ENCODE measurements around the gene AKAP1.
A peak's percentile ranks its signal among the peaks of the same experiment; 100 is the strongest.

AKAP1 gene

DNA sequence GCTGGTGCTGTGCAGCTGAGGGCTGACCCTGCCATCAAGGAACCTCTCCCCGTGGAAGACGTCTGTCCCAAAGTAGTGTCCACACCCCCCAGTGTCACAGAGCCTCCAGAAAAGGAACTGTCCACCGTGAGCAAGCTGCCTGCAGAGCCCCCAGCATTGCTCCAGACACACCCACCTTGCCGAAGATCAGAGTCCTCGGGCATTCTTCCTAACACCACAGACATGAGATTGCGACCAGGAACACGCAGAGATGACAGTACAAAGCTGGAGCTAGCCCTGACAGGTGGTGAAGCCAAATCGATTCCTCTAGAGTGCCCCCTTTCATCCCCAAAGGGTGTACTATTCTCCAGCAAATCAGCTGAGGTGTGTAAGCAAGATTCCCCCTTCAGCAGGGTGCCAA, 20.5 kb downstream of the AKAP1 start:
- DNase-seq (ENCODE audit: low read depth in 2 of 2): no peak

GRCh38 chr17:57106107-57106835, 21.2 kb downstream of the AKAP1 start:
- DNase-seq (ENCODE audit: low read depth in 2 of 2): no peak

- DNase-seq (ENCODE audit: low read depth in 2 of 2): no peak
Observed at GRCh38 chr17:57106836-57107497, 21.9 kb downstream of the AKAP1 start.

DNA sequence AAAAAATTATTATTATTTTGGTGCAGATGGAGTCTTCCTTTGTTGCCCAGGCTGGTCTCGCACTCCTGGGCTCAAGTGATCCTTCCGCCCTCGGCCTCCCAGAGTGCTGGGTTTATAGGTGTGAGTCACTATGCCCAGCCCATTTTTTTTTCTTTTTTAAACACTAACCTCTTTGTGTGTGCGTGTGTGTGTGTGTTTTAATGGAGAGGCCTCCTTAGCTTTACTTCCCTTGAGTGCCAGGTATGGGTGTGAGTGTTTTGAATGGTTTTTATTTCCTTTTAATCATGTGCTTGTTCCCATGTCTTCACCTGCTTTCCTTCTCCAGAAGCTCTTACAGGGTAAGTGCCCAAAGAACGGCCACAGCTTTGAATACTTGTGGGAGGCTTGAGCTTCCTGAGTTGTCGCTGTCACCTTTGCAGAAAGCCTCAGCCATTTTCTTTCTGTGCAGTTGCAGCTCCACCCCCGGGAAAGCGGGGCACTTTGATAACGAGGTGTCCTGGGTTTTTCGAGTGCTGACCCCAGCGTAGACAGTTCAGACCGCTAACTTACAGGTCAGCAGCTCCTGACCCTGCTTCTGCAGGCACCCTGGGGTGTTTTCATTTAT, 22.6 kb downstream of the AKAP1 start:
- no peak for DNase-seq (ENCODE audit: low read depth in 2 of 2)

DNA sequence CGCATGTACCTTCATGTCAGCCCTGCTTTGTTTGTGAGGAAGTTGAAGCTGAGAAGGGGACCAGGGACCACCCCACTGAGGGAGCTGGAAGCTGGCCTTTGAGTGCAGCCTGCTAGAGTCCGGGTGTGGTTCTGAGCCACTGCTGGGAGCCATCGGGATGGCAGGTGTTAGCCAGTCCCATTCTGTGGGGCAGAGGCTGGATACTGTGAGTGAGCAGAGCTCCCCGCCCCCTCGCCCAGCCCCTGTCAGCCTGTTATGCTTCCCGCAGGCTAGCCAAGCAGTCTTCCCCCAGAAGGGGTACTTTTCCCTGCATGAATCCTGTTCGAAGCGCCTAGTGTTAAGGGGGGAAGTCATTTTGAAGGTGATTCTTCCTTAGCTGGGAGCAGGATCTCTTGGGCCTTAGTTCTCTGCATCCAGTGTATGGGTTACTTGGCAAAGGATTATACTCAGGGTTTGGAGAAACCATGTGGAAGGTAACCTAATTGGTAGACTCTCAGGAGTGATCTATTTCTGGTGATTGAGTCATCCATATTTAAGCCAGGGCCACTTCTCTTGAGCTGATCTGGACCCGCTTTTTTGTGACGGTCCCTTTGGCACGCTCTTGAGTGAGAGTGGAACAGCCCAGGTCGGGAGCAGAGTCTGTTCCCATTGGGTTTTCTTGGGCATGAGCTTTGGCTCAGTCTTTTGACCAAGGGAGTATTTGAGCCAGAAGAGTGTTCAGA, 23.8 kb downstream of the AKAP1 start:
- no peak for DNase-seq (ENCODE audit: low read depth in 2 of 2)

GRCh38 chr17:57109393-57110151, 24.5 kb downstream of the AKAP1 start:
- DNase-seq (ENCODE audit: low read depth in 2 of 2): no peak

DNA sequence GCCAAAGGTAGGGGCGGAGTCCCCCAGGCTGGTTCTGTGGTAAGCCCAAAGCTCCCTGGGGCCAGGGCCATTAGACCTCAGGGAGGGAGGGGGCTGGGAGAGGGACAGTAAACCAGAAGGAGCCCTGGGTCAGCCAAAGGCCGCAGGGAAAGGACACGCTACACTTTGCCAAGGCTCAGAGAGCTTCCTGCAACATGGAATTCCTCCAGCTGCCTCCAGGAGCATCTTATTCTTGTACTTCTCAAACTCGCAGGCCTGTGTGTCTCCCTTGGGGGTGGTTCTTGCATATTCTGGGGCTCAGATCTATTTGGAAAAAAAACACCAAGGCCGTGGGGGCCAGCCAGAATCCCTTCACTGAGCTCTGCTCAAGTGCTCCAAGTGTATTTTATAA, 25.1 kb downstream of the AKAP1 start:
- no peak for DNase-seq (ENCODE audit: low read depth in 2 of 2)

- no peak for DNase-seq (ENCODE audit: low read depth in 2 of 2)
Observed at GRCh38 chr17:57110579-57111325, 25.7 kb downstream of the AKAP1 start.

DNA sequence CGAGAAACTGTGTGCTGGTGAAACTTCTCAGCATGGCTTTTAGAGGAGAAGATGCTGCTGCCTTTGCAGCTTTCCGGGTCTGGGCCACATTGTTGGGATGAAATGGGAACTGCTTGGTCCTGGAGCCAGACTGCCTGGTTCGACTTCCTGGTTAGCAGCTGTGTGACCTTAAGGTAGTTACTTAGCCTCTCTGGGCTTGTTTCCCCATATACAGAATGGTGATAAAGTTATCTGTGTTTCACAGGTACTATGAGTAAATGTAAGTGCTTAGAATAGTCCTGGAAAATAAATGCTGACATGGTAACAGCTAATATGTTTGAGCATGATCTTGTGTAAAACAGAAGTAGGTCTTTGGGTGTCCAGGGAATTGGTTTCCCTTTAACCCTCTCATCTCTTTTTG, 26.3 kb downstream of the AKAP1 start:
- no peak for DNase-seq (ENCODE audit: low read depth in 2 of 2)

- no peak for DNase-seq (ENCODE audit: low read depth in 2 of 2)
Observed at GRCh38 chr17:57113011-57113410, 28.0 kb downstream of the AKAP1 start.

GRCh38 chr17:57113656-57114055, 28.6 kb downstream of the AKAP1 start:
- no peak for DNase-seq (ENCODE audit: low read depth in 2 of 2)

GRCh38 chr17:57114085-57114673, 29.1 kb downstream of the AKAP1 start:
- DNase-seq (ENCODE audit: low read depth in 2 of 2): peak; percentile 28 to 48

- no peak for DNase-seq (ENCODE audit: low read depth in 2 of 2)
Observed at GRCh38 chr17:57115377-57115776, 30.3 kb downstream of the AKAP1 start.

- DNase-seq (ENCODE audit: low read depth in 2 of 2): no peak
Observed at GRCh38 chr17:57115916-57116315, 30.9 kb downstream of the AKAP1 start.

- DNase-seq (ENCODE audit: low read depth in 2 of 2): no peak
Observed at GRCh38 chr17:57117798-57118197, 32.8 kb downstream of the AKAP1 start.

DNA sequence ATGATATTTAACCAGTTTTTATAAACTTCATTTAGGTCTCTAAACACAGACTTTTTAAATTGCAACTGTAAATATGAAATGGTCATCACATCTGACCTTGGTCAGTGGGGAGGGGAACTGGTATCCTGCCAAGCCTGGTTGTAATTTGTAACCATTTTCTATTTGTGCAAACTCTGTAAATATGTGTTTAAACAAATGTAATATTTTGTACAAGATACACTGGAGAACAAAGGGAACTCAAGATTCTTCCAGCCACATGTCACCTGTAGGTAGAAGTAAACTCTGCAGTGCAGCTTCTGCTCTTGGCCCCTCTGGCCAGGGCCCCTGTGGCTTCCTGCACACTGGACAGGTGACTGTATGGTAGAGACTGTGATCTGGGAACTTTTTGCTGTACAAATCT, 35.8 kb downstream of the AKAP1 start:
- DNase-seq (ENCODE audit: low read depth in 2 of 2): no peak

- no peak for DNase-seq (ENCODE audit: low read depth in 2 of 2)
Observed at GRCh38 chr17:57121308-57122042, 36.4 kb downstream of the AKAP1 start.

DNA sequence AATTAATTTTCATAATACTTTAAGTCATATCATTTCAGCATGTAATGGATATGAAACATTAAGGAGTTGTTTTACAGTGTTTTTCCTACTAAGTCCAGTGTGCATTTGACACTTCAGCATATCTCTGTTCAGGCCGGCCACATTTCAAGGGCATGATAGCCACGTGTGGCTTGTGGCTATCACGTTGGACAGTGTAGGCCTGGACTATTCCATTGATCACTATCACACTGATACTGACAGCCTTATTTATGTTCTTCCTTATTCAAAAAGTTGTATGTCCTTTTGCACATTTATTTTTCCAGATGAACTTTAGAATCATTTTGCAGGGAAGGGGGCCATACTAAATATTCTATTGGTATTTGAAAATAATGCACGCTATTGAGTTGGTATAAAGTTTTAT, 39.0 kb downstream of the AKAP1 start:
- no peak for DNase-seq (ENCODE audit: low read depth in 2 of 2)

DNA sequence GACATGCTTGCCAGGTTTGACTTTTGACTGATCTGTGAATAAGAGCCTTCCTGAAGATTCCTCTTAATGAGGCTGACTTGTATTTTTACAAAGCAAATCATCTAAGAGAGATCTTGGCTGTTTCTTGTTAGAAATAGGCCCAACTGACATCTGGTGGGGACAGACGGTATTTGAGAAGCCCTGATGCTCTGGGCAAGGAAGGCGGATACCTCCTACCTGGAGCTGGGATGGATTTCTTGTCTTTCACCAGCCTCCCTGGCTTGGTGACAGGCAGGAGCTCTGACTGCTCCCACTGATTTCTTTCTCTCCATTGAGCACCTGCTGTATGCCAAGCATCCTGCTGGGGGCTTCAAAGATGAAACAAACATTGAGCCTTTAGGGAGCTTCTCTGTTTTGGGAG, 40.4 kb downstream of the AKAP1 start:
- DNase-seq (ENCODE audit: low read depth in 2 of 2): no peak

DNA sequence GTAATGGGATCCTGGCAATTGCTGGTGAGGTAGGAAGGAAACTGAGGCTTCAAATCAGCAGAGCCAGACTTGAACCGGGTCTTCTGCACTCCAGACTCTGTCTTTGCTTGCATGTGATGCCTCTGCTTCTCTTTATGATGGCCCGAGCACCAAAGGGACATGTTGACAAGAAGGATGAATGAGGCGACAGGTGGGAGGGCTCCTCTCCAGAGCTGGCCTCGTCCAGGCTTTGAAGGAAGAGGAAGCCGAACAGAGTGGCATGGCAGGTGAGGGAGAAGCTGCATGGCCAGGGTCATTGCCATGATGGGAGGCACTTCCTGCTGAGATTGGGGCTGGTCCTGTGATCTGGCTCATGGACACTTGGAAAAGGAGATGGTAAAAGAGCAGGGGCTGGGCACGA, 40.8 kb downstream of the AKAP1 start:
- DNase-seq (ENCODE audit: low read depth in 2 of 2): no peak

Data from stimulated activated CD4-positive, alpha-beta T cell treated with anti-CD3 and anti-CD28 coated beads, Interleukin-15, amount 100 ng/mL, for 48 hours (primary cell).